ENCODE data around the gene CHP1.

- TF ChIP-seq CTCF (IDR thresholded peaks at IDR 0.05) (no peak), POLR2A (IDR thresholded peaks at IDR 0.05) (no peak), EP300 (IDR thresholded peaks at IDR 0.05) (no peak)
These were observed 27.8 kb downstream of the CHP1 start for GRCh38 chr15:41258750-41259471.
